SK-N-MC (cell line): ENCODE measurements around the gene COL10A1.

Source experiments
- EZH2 ChIP-seq: fragments of 200-600 bp; sonication (generic); IDR thresholded peaks from one replicate; pipeline ENCODE4 v1.6.1; 2017; ENCODE audit warnings: antibody characterized with exemption
- POLR2AphosphoS5 ChIP-seq: IDR thresholded peaks from 2 replicates; pipeline ENCODE4 v1.6.1; 2012; ENCODE audit warnings: mild to moderate bottlenecking, low read depth, low read length, borderline replicate concordance

- TF ChIP-seq EZH2: no peak
- no peak for TF ChIP-seq POLR2AphosphoS5
These were observed 31.5 kb upstream of the COL10A1 start for GRCh38 chr6:116157391-116157790.
